ENCODE measurements around the gene ABHD1. TPM values are rescaled to one million over a fixed set of nuclear protein-coding genes. Genes with fewer than 3 reads are reported as not detected.

ABHD1 gene
- polyA plus RNA-seq, 1 donor (not counting 4 experiments of a cell fraction or from before 2014, with no cell fraction given): not detected

DNA sequence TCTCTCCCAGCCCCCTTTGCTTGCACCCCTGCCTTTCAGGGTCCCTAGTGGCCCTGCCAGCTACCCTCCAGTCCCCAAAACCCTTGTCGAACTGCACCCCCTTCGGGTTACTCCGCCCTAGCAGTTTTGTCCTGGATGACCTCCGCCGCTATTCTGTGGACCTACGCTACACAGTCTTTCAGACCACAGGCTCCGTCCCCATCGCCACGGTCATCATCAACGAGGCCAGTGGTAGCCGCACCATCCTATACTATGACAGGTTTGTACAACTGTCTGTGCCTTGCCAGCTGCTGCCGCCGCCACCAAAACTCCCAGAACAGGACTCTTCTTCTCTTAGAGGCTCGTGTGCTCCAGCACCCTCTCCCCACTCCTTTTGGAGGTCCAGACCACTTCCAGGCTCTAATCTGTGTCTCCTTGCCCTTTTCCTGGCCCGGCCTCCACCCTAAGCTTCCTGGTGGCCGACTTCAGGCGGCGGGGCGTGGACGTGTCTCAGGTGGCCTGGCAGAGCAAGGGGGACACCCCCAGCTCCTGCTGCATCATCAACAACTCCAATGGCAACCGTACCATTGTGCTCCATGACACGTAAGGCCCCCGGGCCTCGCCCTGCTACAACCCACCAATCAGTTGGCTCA, 29.1 kb upstream of the ABHD1 start:
- Histone ChIP-seq H3K27me3 (ENCODE audit: control insufficient read depth, extremely low read depth, insufficient read depth, low read length) (no peaks in the 10 kb centered on the region), H3K36me3 (ENCODE audit: control insufficient read depth in 2 of 2, extremely low read depth in 1 of 2, insufficient read depth in 2 of 2, low read length in 2 of 2) (no peaks in the 10 kb centered on the region), H3K9me1 (ENCODE audit: control insufficient read depth, extremely low read depth, insufficient read depth, low read length) (no peaks in the 10 kb centered on the region), H4K20me1 (ENCODE audit: control insufficient read depth, extremely low read depth, insufficient read depth, low read length) (peaks cover 2% of the 10 kb centered on the region), H3K9me3 (ENCODE audit: control insufficient read depth, low read depth, low read length) (no peaks in the 10 kb centered on the region), H3K9ac (ENCODE audit: control insufficient read depth, extremely low read depth, insufficient read depth, low read length) (no peak overlapping the region), H3K27ac (ENCODE audit: control insufficient read depth, insufficient read depth, low read length) (no peak overlapping the region), H3K79me2 (ENCODE audit: control insufficient read depth, insufficient read depth, low read length) (no peaks in the 10 kb centered on the region), H3K4me1 (ENCODE audit: control insufficient read depth, extremely low read depth, insufficient read depth, low read length) (peaks cover 4% of the 10 kb centered on the region), H3K4me2 (ENCODE audit: control insufficient read depth, extremely low read depth, insufficient read depth, low read depth, low read length) (no peak overlapping the region), H2AFZ (ENCODE audit: control insufficient read depth, low read length) (no peak overlapping the region), H3K4me3 (ENCODE audit: control insufficient read depth in 2 of 3, extremely low read depth in 1 of 3, insufficient read depth in 2 of 3, low read depth in 1 of 3, low read length in 3 of 3) (no peak overlapping the region)
- dilution Hi-C loops (cut with MboI; ENCODE audit: extremely low pct_ligation_motif_present, low sequenced_read_pairs): no loop called here
- TF ChIP-seq, protein P1, sequence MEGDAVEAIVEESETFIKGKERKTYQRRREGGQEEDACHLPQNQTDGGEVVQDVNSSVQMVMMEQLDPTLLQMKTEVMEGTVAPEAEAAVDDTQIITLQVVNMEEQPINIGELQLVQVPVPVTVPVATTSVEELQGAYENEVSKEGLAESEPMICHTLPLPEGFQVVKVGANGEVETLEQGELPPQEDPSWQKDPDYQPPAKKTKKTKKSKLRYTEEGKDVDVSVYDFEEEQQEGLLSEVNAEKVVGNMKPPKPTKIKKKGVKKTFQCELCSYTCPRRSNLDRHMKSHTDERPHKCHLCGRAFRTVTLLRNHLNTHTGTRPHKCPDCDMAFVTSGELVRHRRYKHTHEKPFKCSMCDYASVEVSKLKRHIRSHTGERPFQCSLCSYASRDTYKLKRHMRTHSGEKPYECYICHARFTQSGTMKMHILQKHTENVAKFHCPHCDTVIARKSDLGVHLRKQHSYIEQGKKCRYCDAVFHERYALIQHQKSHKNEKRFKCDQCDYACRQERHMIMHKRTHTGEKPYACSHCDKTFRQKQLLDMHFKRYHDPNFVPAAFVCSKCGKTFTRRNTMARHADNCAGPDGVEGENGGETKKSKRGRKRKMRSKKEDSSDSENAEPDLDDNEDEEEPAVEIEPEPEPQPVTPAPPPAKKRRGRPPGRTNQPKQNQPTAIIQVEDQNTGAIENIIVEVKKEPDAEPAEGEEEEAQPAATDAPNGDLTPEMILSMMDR (optimal IDR thresholded peaks at IDR 0.05 in 1 of 3, IDR thresholded peaks at IDR 0.05 in 1 of 3, conservative IDR thresholded peaks at IDR 0.05 in 1 of 3; ENCODE audit: extremely low read depth in 1 of 3, insufficient read depth in 2 of 3, low read length in 3 of 3): no peak
- TF ChIP-seq EZH2 (IDR thresholded peaks at IDR 0.05; ENCODE audit: low read length): no peak
- DNase-seq (ENCODE audit: low read depth, low spot score) (no peak), FAIRE-seq (no peak)

DNA sequence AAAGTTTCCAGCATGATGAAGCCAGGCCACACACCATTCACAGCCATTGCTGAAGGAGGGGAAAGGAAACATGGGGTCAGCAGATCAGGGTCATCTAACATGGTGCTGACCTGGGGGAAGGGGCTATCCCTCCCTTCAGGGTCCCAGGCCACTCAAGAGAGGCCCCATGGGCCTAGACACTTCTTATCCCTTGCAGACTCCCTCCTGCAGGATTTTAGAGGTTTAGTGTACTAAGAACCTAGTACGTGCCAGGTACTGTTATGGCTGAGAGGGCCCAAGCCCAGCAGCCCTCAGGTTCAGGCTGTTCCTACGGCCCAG, 28.2 kb upstream of the ABHD1 start:
- no peak overlapping the region for H2AFZ ChIP-seq (ENCODE audit: control insufficient read depth, low read length)
- H3K4me1 ChIP-seq (ENCODE audit: control insufficient read depth, extremely low read depth, insufficient read depth, low read length): peaks cover 4% of the 10 kb centered on the region
- peaks cover 4% of the 10 kb centered on the region for H4K20me1 ChIP-seq (ENCODE audit: control insufficient read depth, extremely low read depth, insufficient read depth, low read length)
- no peaks in the 10 kb centered on the region for H3K9me1 ChIP-seq (ENCODE audit: control insufficient read depth, extremely low read depth, insufficient read depth, low read length)
- no peaks in the 10 kb centered on the region for H3K9me3 ChIP-seq (ENCODE audit: control insufficient read depth, low read depth, low read length)
- no peaks in the 10 kb centered on the region for H3K27me3 ChIP-seq (ENCODE audit: control insufficient read depth, extremely low read depth, insufficient read depth, low read length)
- dilution Hi-C loops (cut with MboI; ENCODE audit: extremely low pct_ligation_motif_present, low sequenced_read_pairs): no loop called here
- H3K27ac ChIP-seq (ENCODE audit: control insufficient read depth, insufficient read depth, low read length): no peak overlapping the region
- H3K79me2 ChIP-seq (ENCODE audit: control insufficient read depth, insufficient read depth, low read length): no peaks in the 10 kb centered on the region
- no peak overlapping the region for H3K4me2 ChIP-seq (ENCODE audit: control insufficient read depth, extremely low read depth, insufficient read depth, low read depth, low read length)
- no peak overlapping the region for H3K9ac ChIP-seq (ENCODE audit: control insufficient read depth, extremely low read depth, insufficient read depth, low read length)
- no peaks in the 10 kb centered on the region for H3K36me3 ChIP-seq (ENCODE audit: control insufficient read depth in 2 of 2, extremely low read depth in 1 of 2, insufficient read depth in 2 of 2, low read length in 2 of 2)
- DNase-seq (ENCODE audit: low read depth, low spot score) (no peak), FAIRE-seq (no peak)
- TF ChIP-seq, protein P1 (optimal IDR thresholded peaks at IDR 0.05 in 1 of 3, IDR thresholded peaks at IDR 0.05 in 1 of 3, conservative IDR thresholded peaks at IDR 0.05 in 1 of 3; ENCODE audit: extremely low read depth in 1 of 3, insufficient read depth in 2 of 3, low read length in 3 of 3): no peak
- no peak for TF ChIP-seq EZH2 (IDR thresholded peaks at IDR 0.05; ENCODE audit: low read length)
- H3K4me3 ChIP-seq (ENCODE audit: control insufficient read depth in 2 of 3, extremely low read depth in 1 of 3, insufficient read depth in 2 of 3, low read depth in 1 of 3, low read length in 3 of 3): no peak overlapping the region
